ENCODE results near the gene SLC24A3. TPM values are rescaled to one million over a fixed set of nuclear protein-coding genes. Genes with fewer than 3 reads are reported as not detected.
A peak's percentile ranks its signal among the peaks of the same experiment; 100 is the strongest.
"Not testable (repeated sequence)": the region's sequence is repeated elsewhere in the genome, so short reads cannot be mapped to it uniquely, and the experiment has no call there.

Gene SLC24A3
- total RNA-seq, 1 donor from 2014 or later: 0.11 TPM

GRCh38 chr20:19631410-19631809 lies 419.0 kb downstream of the SLC24A3 start:
- Mint-ChIP-seq H3K27ac (ENCODE audit: unreplicated experiment) (no peak overlapping the region), H3K9me3 (ENCODE audit: unreplicated experiment) (no peaks in the 10 kb centered on the region), H3K4me3 (ENCODE audit: unreplicated experiment) (no peak overlapping the region), H3K27me3 (ENCODE audit: unreplicated experiment) (peaks cover 14% of the 10 kb centered on the region), H3K36me3 (ENCODE audit: unreplicated experiment) (no peaks in the 10 kb centered on the region), H3K4me1 (ENCODE audit: unreplicated experiment) (no peaks in the 10 kb centered on the region)
- no peak for DNase-seq (ENCODE audit: extremely low spot score, unreplicated experiment)
- TF ChIP-seq CTCF (IDR thresholded peaks at IDR 0.05): no peak

DNA sequence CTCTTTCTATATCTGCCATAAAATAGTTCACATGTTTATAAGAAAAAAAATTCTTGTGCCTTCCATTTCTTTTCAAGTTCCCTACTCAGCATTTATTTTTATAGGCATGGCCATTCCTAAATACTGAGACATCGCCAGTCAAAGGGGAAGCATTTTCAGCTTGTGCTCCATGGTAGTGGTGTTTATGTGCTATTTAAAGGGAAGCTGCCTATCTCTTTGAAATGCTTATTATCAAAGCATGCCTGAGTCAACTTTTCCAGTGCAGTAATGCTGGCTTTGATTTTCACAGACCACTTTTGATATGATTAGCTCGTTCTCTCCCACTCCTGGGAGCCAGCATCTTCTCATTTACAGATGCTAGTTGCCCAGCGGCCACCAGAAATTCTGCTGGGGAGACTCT lies 421.5 kb downstream of the SLC24A3 start:
- no peak overlapping the region for H3K27ac Mint-ChIP-seq (ENCODE audit: unreplicated experiment)
- no peak overlapping the region for H3K4me3 Mint-ChIP-seq (ENCODE audit: unreplicated experiment)
- no peaks in the 10 kb centered on the region for H3K36me3 Mint-ChIP-seq (ENCODE audit: unreplicated experiment)
- H3K9me3 Mint-ChIP-seq (ENCODE audit: unreplicated experiment): no peaks in the 10 kb centered on the region
- no peak for DNase-seq (ENCODE audit: extremely low spot score, unreplicated experiment)
- H3K4me1 Mint-ChIP-seq (ENCODE audit: unreplicated experiment): no peaks in the 10 kb centered on the region
- no peak for TF ChIP-seq CTCF (IDR thresholded peaks at IDR 0.05)
- peaks cover 10% of the 10 kb centered on the region for H3K27me3 Mint-ChIP-seq (ENCODE audit: unreplicated experiment)

- not testable (repeated sequence) for H3K36me3 Mint-ChIP-seq (ENCODE audit: unreplicated experiment); H3K4me1 Mint-ChIP-seq (ENCODE audit: unreplicated experiment); H3K4me3 Mint-ChIP-seq (ENCODE audit: unreplicated experiment); H3K9me3 Mint-ChIP-seq (ENCODE audit: unreplicated experiment); H3K27ac Mint-ChIP-seq (ENCODE audit: unreplicated experiment)
- peaks cover 25% of the 10 kb centered on the region for H3K27me3 Mint-ChIP-seq (ENCODE audit: unreplicated experiment)
- DNase-seq (ENCODE audit: extremely low spot score, unreplicated experiment): peak; percentile 83
Observed at GRCh38 chr20:19639471-19640045, 427.1 kb downstream of the SLC24A3 start.

DNA sequence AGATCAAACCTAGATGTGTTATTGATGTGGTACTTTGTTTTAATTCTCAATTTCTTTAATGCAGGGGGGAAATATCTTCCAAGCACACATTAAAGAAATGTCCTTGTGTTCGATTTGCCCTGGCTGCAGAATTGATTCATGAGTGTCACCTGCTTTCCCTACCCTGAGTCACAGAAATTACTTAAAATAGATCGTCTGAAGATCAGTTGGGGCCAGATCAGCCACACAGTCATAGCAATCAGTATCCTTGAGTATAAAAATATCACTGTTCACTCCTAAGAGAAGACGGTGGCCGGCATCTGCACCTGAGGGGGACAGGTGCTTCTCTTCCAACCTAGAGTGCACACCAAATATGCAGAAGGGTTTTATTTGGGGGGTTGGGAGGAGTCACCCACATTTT lies 430.4 kb downstream of the SLC24A3 start:
- H3K27me3 Mint-ChIP-seq (ENCODE audit: unreplicated experiment): peaks cover 28% of the 10 kb centered on the region
- no peaks in the 10 kb centered on the region for H3K36me3 Mint-ChIP-seq (ENCODE audit: unreplicated experiment)
- no peaks in the 10 kb centered on the region for H3K9me3 Mint-ChIP-seq (ENCODE audit: unreplicated experiment)
- no peak for TF ChIP-seq CTCF (IDR thresholded peaks at IDR 0.05)
- H3K27ac Mint-ChIP-seq (ENCODE audit: unreplicated experiment): no peak overlapping the region
- no peak for DNase-seq (ENCODE audit: extremely low spot score, unreplicated experiment)
- H3K4me1 Mint-ChIP-seq (ENCODE audit: unreplicated experiment): no peaks in the 10 kb centered on the region
- H3K4me3 Mint-ChIP-seq (ENCODE audit: unreplicated experiment): no peak overlapping the region

- H3K27ac Mint-ChIP-seq (ENCODE audit: unreplicated experiment): no peak overlapping the region
- H3K4me3 Mint-ChIP-seq (ENCODE audit: unreplicated experiment): no peak overlapping the region
- TF ChIP-seq CTCF (IDR thresholded peaks at IDR 0.05): no peak
- H3K27me3 Mint-ChIP-seq (ENCODE audit: unreplicated experiment): peaks cover 26% of the 10 kb centered on the region
- DNase-seq (ENCODE audit: extremely low spot score, unreplicated experiment): no peak
- no peaks in the 10 kb centered on the region for H3K9me3 Mint-ChIP-seq (ENCODE audit: unreplicated experiment)
- H3K4me1 Mint-ChIP-seq (ENCODE audit: unreplicated experiment): no peaks in the 10 kb centered on the region
- H3K36me3 Mint-ChIP-seq (ENCODE audit: unreplicated experiment): no peaks in the 10 kb centered on the region
Observed at GRCh38 chr20:19644085-19644484, 431.6 kb downstream of the SLC24A3 start.

DNA sequence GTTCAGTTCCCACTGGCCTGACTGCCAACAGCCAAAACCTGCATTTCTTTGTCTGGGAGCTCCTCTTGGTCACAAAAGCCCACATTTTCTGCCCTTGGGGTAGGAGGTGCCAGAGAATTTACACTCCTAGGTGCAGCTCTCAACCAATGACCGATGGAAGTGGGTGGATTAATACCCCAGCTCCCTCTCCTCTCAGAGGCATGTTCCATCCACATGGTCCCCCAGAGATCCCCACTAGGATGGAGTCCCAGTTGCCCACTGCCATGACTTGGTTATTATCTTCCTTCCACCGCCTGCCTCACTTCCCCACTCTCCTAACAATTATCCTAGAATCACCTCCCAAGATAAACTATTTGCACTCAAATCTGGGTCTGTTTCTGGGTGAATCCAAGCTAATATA lies 434.5 kb downstream of the SLC24A3 start:
- Mint-ChIP-seq H3K27me3 (ENCODE audit: unreplicated experiment) (peaks cover 39% of the 10 kb centered on the region), H3K27ac (ENCODE audit: unreplicated experiment) (no peak overlapping the region), H3K36me3 (ENCODE audit: unreplicated experiment) (no peaks in the 10 kb centered on the region), H3K4me1 (ENCODE audit: unreplicated experiment) (no peaks in the 10 kb centered on the region), H3K4me3 (ENCODE audit: unreplicated experiment) (no peak overlapping the region), H3K9me3 (ENCODE audit: unreplicated experiment) (peaks cover 7% of the 10 kb centered on the region)
- DNase-seq (ENCODE audit: extremely low spot score, unreplicated experiment): no peak
- TF ChIP-seq CTCF (IDR thresholded peaks at IDR 0.05): no peak
